IMR-90 (cell line): ENCODE data around the gene PFDN1.

Experiments
- CEBPB ChIP-seq: IDR thresholded peaks from 2 replicates; pipeline ENCODE4 v1.6.1; 2012; ENCODE audit warnings: low read depth, low read length, improper control_type of control experiment
- MAZ ChIP-seq: IDR thresholded peaks from 2 replicates; pipeline ENCODE4 v1.6.1; 2012; ENCODE audit warnings: low read depth, mild to moderate bottlenecking, low read length, improper control_type of control experiment, moderate library complexity, borderline replicate concordance
- MXI1 ChIP-seq: IDR thresholded peaks from 2 replicates; pipeline ENCODE4 v1.6.1; 2012; ENCODE audit warnings: low read depth, mild to moderate bottlenecking, low read length, moderate library complexity, borderline replicate concordance
- POLR2A ChIP-seq: IDR thresholded peaks from 2 replicates; pipeline ENCODE4 v1.6.1; 2012; ENCODE audit warnings: mild to moderate bottlenecking, low read depth, low read length
- RCOR1 ChIP-seq: IDR thresholded peaks from 2 replicates; pipeline ENCODE4 v1.6.1; 2012; ENCODE audit warnings: mild to moderate bottlenecking, low read length, improper control_type of control experiment; ENCODE audit not compliant: insufficient replicate concordance
- RFX5 ChIP-seq: IDR thresholded peaks from 2 replicates; pipeline ENCODE4 v1.8.0; 2012; ENCODE audit warnings: low read depth, mild to moderate bottlenecking, low read length, moderate library complexity
- SMC3 ChIP-seq: fragments of 150-350 bp; IDR thresholded peaks from 2 replicates; pipeline ENCODE4 v1.6.1; 2016; ENCODE audit warnings: low read depth, mild to moderate bottlenecking, antibody characterized with exemption, low read length, moderate library complexity
- TF ChIP-seq, protein P1 (sequence below): conservative IDR thresholded peaks from 2 replicates; pipeline ENCODE4 v1.5.1; 2012; ENCODE audit warnings: mild to moderate bottlenecking, low read depth, low read length, improper control_type of control experiment

DNA sequence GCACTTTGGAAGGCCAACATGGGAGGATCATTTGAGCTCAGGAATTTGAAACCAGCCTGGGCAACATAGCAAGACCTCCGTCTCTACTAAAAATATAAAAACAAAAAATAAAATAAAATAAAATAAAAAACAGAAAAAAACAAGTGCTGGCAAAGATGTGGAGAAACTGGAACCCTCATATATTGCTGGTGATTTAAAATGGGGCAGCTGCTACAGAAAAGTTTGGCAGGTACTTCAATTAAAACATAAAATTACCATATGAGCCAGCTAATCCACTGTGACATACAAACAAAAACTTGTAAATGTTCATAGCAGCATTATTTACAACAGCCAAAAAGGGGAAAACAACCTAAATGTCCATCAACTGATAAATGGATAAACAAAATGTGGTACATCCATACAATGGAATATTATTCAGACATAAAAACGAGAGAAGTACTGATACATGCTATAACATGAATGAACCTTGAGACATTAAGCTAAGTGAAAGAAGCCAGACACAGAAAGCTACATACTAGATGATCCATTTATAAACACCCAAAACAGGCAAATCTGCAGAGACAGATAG, 42.7 kb downstream of the PFDN1 start:
- TF ChIP-seq, protein P1, sequence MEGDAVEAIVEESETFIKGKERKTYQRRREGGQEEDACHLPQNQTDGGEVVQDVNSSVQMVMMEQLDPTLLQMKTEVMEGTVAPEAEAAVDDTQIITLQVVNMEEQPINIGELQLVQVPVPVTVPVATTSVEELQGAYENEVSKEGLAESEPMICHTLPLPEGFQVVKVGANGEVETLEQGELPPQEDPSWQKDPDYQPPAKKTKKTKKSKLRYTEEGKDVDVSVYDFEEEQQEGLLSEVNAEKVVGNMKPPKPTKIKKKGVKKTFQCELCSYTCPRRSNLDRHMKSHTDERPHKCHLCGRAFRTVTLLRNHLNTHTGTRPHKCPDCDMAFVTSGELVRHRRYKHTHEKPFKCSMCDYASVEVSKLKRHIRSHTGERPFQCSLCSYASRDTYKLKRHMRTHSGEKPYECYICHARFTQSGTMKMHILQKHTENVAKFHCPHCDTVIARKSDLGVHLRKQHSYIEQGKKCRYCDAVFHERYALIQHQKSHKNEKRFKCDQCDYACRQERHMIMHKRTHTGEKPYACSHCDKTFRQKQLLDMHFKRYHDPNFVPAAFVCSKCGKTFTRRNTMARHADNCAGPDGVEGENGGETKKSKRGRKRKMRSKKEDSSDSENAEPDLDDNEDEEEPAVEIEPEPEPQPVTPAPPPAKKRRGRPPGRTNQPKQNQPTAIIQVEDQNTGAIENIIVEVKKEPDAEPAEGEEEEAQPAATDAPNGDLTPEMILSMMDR, result no peak
- TF ChIP-seq POLR2A, result no peak
- no peak for TF ChIP-seq MXI1
- no peak for TF ChIP-seq RFX5
- no peak for TF ChIP-seq SMC3
- no peak for TF ChIP-seq RCOR1
- TF ChIP-seq CEBPB, result no peak
- TF ChIP-seq MAZ, result no peak
